Heart left ventricle (tissue), 13 donors: ENCODE measurements around the gene PTBP1.

Source experiments
- CTCF ChIP-seq, 12 donors: fragments of 200-600 bp; sonication (generic) in 4 of 12; IDR thresholded peaks; one replicate each; pipeline versions ENCODE4 v1.5.0 to v1.8.0; 2018 to 2022; ENCODE audit warnings: antibody characterized with exemption in 12 of 12, mild to moderate bottlenecking in 5 of 12
- POLR2A ChIP-seq, 2 donors: fragments of 450-650 bp; IDR thresholded peaks; one replicate each; pipeline ENCODE4 v1.6.1; 2017; ENCODE audit warnings: antibody characterized with exemption in 2 of 2, mild to moderate bottlenecking in 2 of 2, moderate library complexity in 2 of 2
- donor health status: ischemic (EF 13 %, LVEDD 7.1; RV severe dilation, severe dysfunction).
- donor health status: DM: no; HTN: yes; CAD: no.
- donor health status: DM: no; HTN: no; CAD: no.
- donor health status: ischemic (EF 25% LVEDD 6.9; RV normal size, moderate dysfunction).
- donor health status: ischemic (EF 25% LVEDD 5.7; RV mildly dilated, moderate dysfunction).
- donor health status: ischemic (EF 35%, LVEDD 5.7; RV mildly dilated, moderate dysfunction).
- donor health status: nonischemic (EF 11% LVEDD 7.7; RV severe dilation, severe dysfunction).
- donor health status: DM: yes; HTN: yes; CAD: no.
- donor health status: PGD.
- donor health status: ischemic (EF 29% LVEDD 5.4; RV normal size, mild dysfunction).
- donor health status: nonischemic (EF 23%, LVEDD 6.1; RV moderate dilation, normal function).

- TF ChIP-seq CTCF (IDR thresholded peaks at IDR 0.05) (no peak), POLR2A (IDR thresholded peaks at IDR 0.05) (no peak)
These were observed 2.1 kb upstream of the PTBP1 start for GRCh38 chr19:795073-795611.
